H1 (cell line): Measurements from ENCODE around the gene WFDC5. TPM values are rescaled to one million over a fixed set of nuclear protein-coding genes. Genes with fewer than 3 reads are reported as not detected.

Experiments used
- CHD7 ChIP-seq: fragments of 300-600 bp; sonication (generic); IDR thresholded peaks from 2 replicates; pipeline ENCODE4 v1.7.1; 2012; ENCODE audit warnings: low read length, moderate library complexity, mild to moderate bottlenecking, inconsistent platforms; ENCODE audit not compliant: insufficient replicate concordance
- HDAC2 ChIP-seq, 2 experiments: fragments of 300-600 bp in 1 of 2; sonication (generic) in 1 of 2; IDR thresholded peaks; 2 replicates each; pipeline ENCODE4 v1.6.1; 2011 to 2012; ENCODE audit warnings: low read depth in 2 of 2, low read length in 2 of 2, mild to moderate bottlenecking in 2 of 2, moderate library complexity in 2 of 2, borderline replicate concordance in 1 of 2, inconsistent platforms in 1 of 2
- RAD21 ChIP-seq, 2 experiments: IDR thresholded peaks in 1 of 2; conservative IDR thresholded peaks in 1 of 2; 2 replicates each; pipeline ENCODE4 v1.6.1; 2011; ENCODE audit warnings: low read depth in 2 of 2, low read length in 2 of 2, improper control_type of control experiment in 1 of 2, inconsistent platforms in 1 of 2, mild to moderate bottlenecking in 1 of 2, moderate library complexity in 1 of 2
- RFX5 ChIP-seq: IDR thresholded peaks from 2 replicates; pipeline ENCODE4 v1.6.1; 2011; ENCODE audit warnings: low read depth, low read length, improper control_type of control experiment, borderline replicate concordance
- SP4 ChIP-seq: IDR thresholded peaks from 2 replicates; pipeline ENCODE4 v1.6.1; 2012; ENCODE audit warnings: low read length, inconsistent platforms
- ZNF274 ChIP-seq: IDR thresholded peaks from 2 replicates; pipeline ENCODE4 v1.7.0; 2012; ENCODE audit warnings: low read length, borderline replicate concordance; ENCODE audit errors: extremely low read depth
- polyA plus RNA-seq, 7 experiments: library from polyadenylated mRNA; depleted of rRNA in 3 of 7; stranded (reverse) in 5 of 7; unstranded in 2 of 7; fragments of >200 nt in 5 of 7; fragments of 200-250 nt in 2 of 7; gene quantifications; 1 replicate in 5 of 7; 2 replicates in 1 of 7; 4 replicates in 1 of 7; pipeline versions ENCODE4 v1.2.1 to v1.2.3, GENCODE V29; 2011 to 2013; ENCODE audit warnings: missing spikeins in 2 of 7, mixed read lengths in 2 of 7
- total RNA-seq: library from RNA; stranded (reverse); fragmentation: NEBNext Ultra II Directional; extraction: Animal tissue kit (Norgen Biotek cat#: 25700); gene quantifications from 2 replicates; pipeline ENCODE4 v1.2.1, GENCODE V29; 2021
- TF ChIP-seq, protein P1 (sequence below): IDR thresholded peaks from 2 replicates; pipeline ENCODE4 v1.6.1; 2012; ENCODE audit warnings: inconsistent platforms

WFDC5 gene
- total and polyA plus RNA-seq, 2 of the 8 experiments (the other 6 are each of a cell fraction or from before 2014, with no cell fraction given): not detected

- TF ChIP-seq, protein P1, sequence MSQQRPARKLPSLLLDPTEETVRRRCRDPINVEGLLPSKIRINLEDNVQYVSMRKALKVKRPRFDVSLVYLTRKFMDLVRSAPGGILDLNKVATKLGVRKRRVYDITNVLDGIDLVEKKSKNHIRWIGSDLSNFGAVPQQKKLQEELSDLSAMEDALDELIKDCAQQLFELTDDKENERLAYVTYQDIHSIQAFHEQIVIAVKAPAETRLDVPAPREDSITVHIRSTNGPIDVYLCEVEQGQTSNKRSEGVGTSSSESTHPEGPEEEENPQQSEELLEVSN: peak; percentile 23; the same call in 1 of the 2 replicates
- TF ChIP-seq RFX5: no peak
- peak in 1 of 2 experiments; percentile 88; a peak in 1 of 4 replicates for TF ChIP-seq HDAC2 (IDR thresholded peaks at IDR 0.05; ENCODE audit: borderline replicate concordance in 1 of 2, low read depth in 2 of 2, low read length in 2 of 2)
- no peak; a peak in 1 of 4 replicates for TF ChIP-seq RAD21 (IDR thresholded peaks at IDR 0.05 in 1 of 2, conservative IDR thresholded peaks at IDR 0.05 in 1 of 2; ENCODE audit: low read depth in 2 of 2, low read length in 2 of 2)
- TF ChIP-seq SP4: no peak
- no peak for TF ChIP-seq CHD7
- no peak for TF ChIP-seq ZNF274
Measured at GRCh38 chr20:45100563-45101245, 14.3 kb downstream of the WFDC5 start, which contains the start of gene KCNS1 (continued).
